Skeletal muscle tissue (tissue), 4 donors: ENCODE data around the gene EP400. TPM values are rescaled to one million over a fixed set of nuclear protein-coding genes. Genes with fewer than 3 reads are reported as not detected.
"Not testable (repeated sequence)": the region's sequence is repeated elsewhere in the genome, so short reads cannot be mapped to it uniquely, and the experiment has no call there.

Experiments
- H3K27ac ChIP-seq: one replicate; pipeline ENCODE4 v1.7.0; 2013; ENCODE audit warnings: mild to moderate bottlenecking, low read depth, low read length, inconsistent platforms
- H3K27me3 ChIP-seq, 3 donors: one replicate each; pipeline ENCODE4 v1.7.0; 2013; ENCODE audit warnings: low read length in 3 of 3; ENCODE audit not compliant: control insufficient read depth in 3 of 3, insufficient read depth in 3 of 3
- H3K36me3 ChIP-seq, 3 donors: one replicate each; pipeline ENCODE4 v1.7.0; 2013; ENCODE audit warnings: low read length in 3 of 3; ENCODE audit not compliant: control insufficient read depth in 3 of 3, insufficient read depth in 3 of 3
- H3K4me1 ChIP-seq, 3 donors: one replicate each; pipeline ENCODE4 v1.7.0; 2013; ENCODE audit warnings: low read length in 3 of 3, mild to moderate bottlenecking in 3 of 3; ENCODE audit not compliant: control insufficient read depth in 3 of 3, insufficient read depth in 3 of 3
- H3K4me3 ChIP-seq, 3 donors: one replicate each; pipeline ENCODE4 v1.7.0; 2013; ENCODE audit warnings: low read length in 3 of 3
- H3K9ac ChIP-seq, 3 donors: one replicate each; pipeline ENCODE4 v1.7.0; 2013; ENCODE audit warnings: low read length in 3 of 3, mild to moderate bottlenecking in 3 of 3, moderate library complexity in 2 of 3, low read depth in 1 of 3
- H3K9me3 ChIP-seq, 3 donors: one replicate each; pipeline ENCODE4 v1.7.0; 2013; ENCODE audit warnings: low read length in 3 of 3; ENCODE audit not compliant: control insufficient read depth in 3 of 3
- total RNA-seq: library from RNA; depleted of rRNA; stranded (reverse); fragments of >200 nt; gene quantifications from one replicate; pipeline ENCODE4 v1.2.3, GENCODE V29; 2014
- donor health status: Osteomylitis.

Gene EP400
- total RNA-seq, 1 donor from 2014 or later = 11.0 TPM

GRCh38 chr12:131965073-131965472 is 15.3 kb downstream of the EP400 start:
- H3K9ac ChIP-seq = no peak overlapping the region
- H3K36me3 ChIP-seq = peaks cover 3 to 8% (median 6%) of the 10 kb centered on the region in 3 donors
- H3K27me3 ChIP-seq = no peaks in the 10 kb centered on the region
- H3K4me3 ChIP-seq = no peak overlapping the region
- H3K4me1 ChIP-seq = peaks cover 4% of the 10 kb centered on the region in 3 donors
- H3K27ac ChIP-seq = no peak overlapping the region
- no peaks in the 10 kb centered on the region for H3K9me3 ChIP-seq

- no peak overlapping the region for H3K9ac ChIP-seq
- no peaks in the 10 kb centered on the region for H3K27me3 ChIP-seq
- H3K4me1 ChIP-seq = peaks cover 5 to 11% (median 8%) of the 10 kb centered on the region in 3 donors
- no peak overlapping the region for H3K4me3 ChIP-seq
- no peaks in the 10 kb centered on the region for H3K9me3 ChIP-seq
- H3K27ac ChIP-seq = no peak overlapping the region
- H3K36me3 ChIP-seq = no peaks in the 10 kb centered on the region
Measured at GRCh38 chr12:131971226-131971625, 21.5 kb downstream of the EP400 start.

GRCh38 chr12:131975228-131975627 is 25.5 kb downstream of the EP400 start:
- Histone ChIP-seq H3K27ac (no peak overlapping the region), H3K9me3 (no peaks in the 10 kb centered on the region), H3K27me3 (no peaks in the 10 kb centered on the region), H3K4me3 (no peak overlapping the region), H3K36me3 (peaks cover 0 to 8% (median 6%) of the 10 kb centered on the region in 3 donors), H3K4me1 (peaks cover 5 to 8% (median 8%) of the 10 kb centered on the region in 3 donors), H3K9ac (no peak overlapping the region)

DNA sequence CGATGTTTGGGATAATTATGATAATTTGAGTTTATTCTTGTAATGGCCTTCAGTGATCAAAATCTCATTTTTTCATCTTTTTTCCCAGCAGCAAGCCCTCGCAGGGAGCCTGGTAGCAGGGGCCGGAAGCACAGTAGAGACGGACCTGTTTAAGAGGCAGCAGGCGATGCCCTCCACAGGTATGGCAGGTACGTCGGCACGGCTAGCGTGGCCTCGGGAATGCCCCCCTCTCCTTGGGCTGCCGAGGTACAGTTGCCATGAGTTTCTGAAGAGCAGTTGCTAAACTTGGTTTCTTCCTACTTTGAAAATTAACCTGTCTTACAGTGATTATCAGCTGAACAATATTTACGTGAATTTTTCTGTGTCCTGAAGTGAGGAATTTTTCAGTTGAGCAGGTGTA is 29.9 kb downstream of the EP400 start:
- Histone ChIP-seq H3K4me3 (no peak overlapping the region), H3K27me3 (no peaks in the 10 kb centered on the region), H3K27ac (no peak overlapping the region), H3K36me3 (peaks cover 18 to 27% (median 26%) of the 10 kb centered on the region in 3 donors), H3K9ac (no peak overlapping the region), H3K4me1 (peaks cover 0 to 2% (median 0%) of the 10 kb centered on the region in 3 donors), H3K9me3 (no peaks in the 10 kb centered on the region)

GRCh38 chr12:131980263-131980662 is 30.5 kb downstream of the EP400 start:
- H3K9me3 ChIP-seq = no peaks in the 10 kb centered on the region
- no peak overlapping the region for H3K9ac ChIP-seq
- no peak overlapping the region for H3K4me3 ChIP-seq
- H3K4me1 ChIP-seq = no peaks in the 10 kb centered on the region
- H3K27ac ChIP-seq = no peak overlapping the region
- H3K36me3 ChIP-seq = peaks cover 20 to 29% (median 27%) of the 10 kb centered on the region in 3 donors
- H3K27me3 ChIP-seq = no peaks in the 10 kb centered on the region

DNA sequence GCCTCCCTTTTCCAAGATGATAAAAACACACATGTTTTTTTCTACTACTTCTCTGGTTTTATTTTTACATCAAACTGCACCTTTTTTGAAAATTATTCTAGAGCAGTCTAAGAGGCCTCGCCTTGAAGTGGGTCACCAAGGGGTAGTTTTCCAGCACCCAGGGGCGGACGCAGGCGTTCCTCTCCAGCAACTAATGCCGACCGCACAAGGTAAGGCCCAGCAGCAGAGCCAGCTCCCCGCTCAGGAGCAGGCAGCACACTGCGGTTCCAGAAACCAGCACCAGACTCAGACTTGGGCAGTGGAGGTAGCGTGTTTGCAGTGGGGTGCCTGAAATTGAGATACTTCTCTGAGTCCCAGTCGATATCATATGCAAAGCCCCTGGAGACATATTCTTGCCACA is 31.6 kb downstream of the EP400 start:
- Histone ChIP-seq H3K36me3 (peaks cover 23 to 35% (median 31%) of the 10 kb centered on the region in 3 donors), H3K27me3 (no peaks in the 10 kb centered on the region), H3K9ac (no peak overlapping the region), H3K4me1 (no peaks in the 10 kb centered on the region), H3K27ac (no peak overlapping the region), H3K4me3 (no peak overlapping the region), H3K9me3 (no peaks in the 10 kb centered on the region)

DNA sequence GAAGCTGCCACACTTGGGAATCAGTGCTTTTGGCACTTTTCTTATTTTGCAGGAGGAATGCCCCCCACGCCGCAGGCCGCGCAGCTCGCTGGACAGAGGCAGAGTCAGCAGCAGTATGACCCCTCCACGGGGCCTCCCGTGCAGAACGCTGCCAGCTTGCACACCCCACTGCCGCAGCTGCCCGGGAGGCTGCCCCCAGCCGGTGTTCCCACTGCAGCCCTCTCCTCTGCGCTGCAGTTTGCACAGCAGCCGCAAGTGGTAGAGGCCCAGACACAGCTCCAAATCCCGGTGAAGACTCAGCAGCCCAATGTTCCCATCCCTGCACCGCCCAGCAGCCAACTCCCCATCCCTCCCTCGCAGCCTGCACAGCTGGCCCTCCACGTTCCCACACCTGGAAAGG is 32.3 kb downstream of the EP400 start:
- peaks cover 29 to 42% (median 37%) of the 10 kb centered on the region in 3 donors for H3K36me3 ChIP-seq

DNA sequence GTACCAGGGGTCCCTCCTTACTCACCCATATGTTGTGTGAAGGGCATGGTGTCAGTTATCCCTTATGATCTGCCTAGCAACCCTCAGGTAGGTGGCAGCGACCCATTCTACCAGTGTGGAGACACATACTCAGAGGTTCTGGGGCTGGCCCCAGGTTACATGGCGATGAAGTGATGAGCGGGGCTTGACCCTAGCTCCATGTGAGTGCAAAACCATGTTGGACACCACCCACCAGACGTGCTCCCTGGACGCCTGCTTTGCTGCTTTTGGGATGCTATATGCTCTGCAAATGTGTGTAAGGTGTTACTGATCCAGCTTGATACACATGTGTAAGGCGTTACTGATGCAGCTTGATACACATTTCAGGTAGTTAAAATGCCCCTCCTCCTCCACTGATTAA is 33.3 kb downstream of the EP400 start:
- Histone ChIP-seq H3K36me3 (peaks cover 37 to 51% (median 46%) of the 10 kb centered on the region in 3 donors), H3K9ac (no peak overlapping the region), H3K4me1 (no peaks in the 10 kb centered on the region), H3K27me3 (no peaks in the 10 kb centered on the region), H3K9me3 (no peaks in the 10 kb centered on the region), H3K27ac (no peak overlapping the region), H3K4me3 (no peak overlapping the region)

More for the DNA sequence above, 32.3 kb downstream of the EP400 start:
- no peaks in the 10 kb centered on the region for H3K4me1 ChIP-seq
- H3K9ac ChIP-seq = no peak overlapping the region
- H3K9me3 ChIP-seq = no peaks in the 10 kb centered on the region
- no peaks in the 10 kb centered on the region for H3K27me3 ChIP-seq
- H3K27ac ChIP-seq = no peak overlapping the region
- H3K4me3 ChIP-seq = no peak overlapping the region

DNA sequence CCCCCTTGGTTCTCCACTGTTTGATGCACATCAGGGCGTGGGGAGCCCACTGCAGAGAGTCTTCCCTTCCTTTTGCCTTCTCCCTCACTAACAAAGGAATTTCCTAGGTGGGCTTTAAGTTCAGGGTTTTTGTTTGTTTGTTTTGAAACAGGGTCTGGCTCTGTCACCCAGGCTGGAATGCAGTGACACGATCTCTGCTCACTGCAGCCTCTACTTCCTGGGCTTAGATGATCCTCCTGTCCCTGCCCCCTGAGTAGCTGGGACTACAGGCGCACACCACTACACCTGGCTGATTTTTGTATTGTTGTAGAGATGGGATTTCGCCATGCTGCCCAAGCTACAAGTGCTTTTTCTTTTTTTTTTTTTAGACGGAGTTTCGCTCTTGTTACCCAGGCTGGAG is 33.8 kb downstream of the EP400 start:
- Histone ChIP-seq H3K36me3 (peaks cover 42 to 55% (median 51%) of the 10 kb centered on the region in 3 donors), H3K4me3 (no peak overlapping the region), H3K9me3 (no peaks in the 10 kb centered on the region), H3K9ac (no peak overlapping the region), H3K4me1 (no peaks in the 10 kb centered on the region), H3K27me3 (no peaks in the 10 kb centered on the region), H3K27ac (no peak overlapping the region)

DNA sequence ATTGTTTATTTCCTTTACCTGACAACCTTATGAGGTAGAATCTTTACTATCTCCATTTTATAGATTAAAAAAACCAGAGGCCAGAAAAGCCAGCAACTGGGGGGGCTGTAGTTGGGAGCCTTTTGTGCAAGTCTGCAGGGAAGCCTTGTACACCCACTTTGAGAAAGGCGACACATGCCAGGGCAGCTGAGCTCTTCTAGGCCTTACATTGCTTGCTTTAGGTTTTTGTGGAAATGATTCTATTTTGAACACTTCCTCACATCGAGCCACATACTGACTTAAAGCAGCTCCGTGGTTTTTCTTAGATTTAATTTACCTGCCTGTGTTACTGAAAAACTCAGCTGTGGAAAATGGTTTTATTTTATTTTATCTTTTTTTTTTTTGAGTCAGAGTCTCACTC is 34.6 kb downstream of the EP400 start:
- H3K4me1 ChIP-seq = no peaks in the 10 kb centered on the region
- peaks cover 49 to 63% (median 59%) of the 10 kb centered on the region in 3 donors for H3K36me3 ChIP-seq
- no peak overlapping the region for H3K4me3 ChIP-seq
- no peaks in the 10 kb centered on the region for H3K27me3 ChIP-seq
- no peaks in the 10 kb centered on the region for H3K9me3 ChIP-seq
- no peak overlapping the region for H3K27ac ChIP-seq
- no peak overlapping the region for H3K9ac ChIP-seq

- not testable (repeated sequence) for H3K27ac ChIP-seq, H3K4me3 ChIP-seq
- peaks cover 58 to 65% (median 58%) of the 10 kb centered on the region in 3 donors for H3K36me3 ChIP-seq
Measured at GRCh38 chr12:131985510-131985875, 35.8 kb downstream of the EP400 start.

More at GRCh38 chr12:131985510-131985875, 35.8 kb downstream of the EP400 start:
- not testable (repeated sequence) for H3K9me3 ChIP-seq, H3K27me3 ChIP-seq, H3K9ac ChIP-seq, H3K4me1 ChIP-seq
